Measurements from ENCODE around the gene C2CD4A.

Gene C2CD4A

GRCh38 chr15:62069551-62069950, 2.8 kb downstream of the C2CD4A start:
- Histone ChIP-seq H3F3A (ENCODE audit: low read depth) (no peaks in the 10 kb centered on the region), H3K36me3 (ENCODE audit: insufficient read depth, low read length) (no peaks in the 10 kb centered on the region), H3K9me2 (replicated peaks; ENCODE audit: low read depth, low read length) (no peaks in the 10 kb centered on the region), H3K9ac (ENCODE audit: low read depth, low read length, poor library complexity, severe bottlenecking) (no peak overlapping the region), H3K4me3 (ENCODE audit: low read length, poor library complexity, severe bottlenecking) (no peak overlapping the region), H3K4me2 (ENCODE audit: low read depth, low read length, poor library complexity, severe bottlenecking) (no peak overlapping the region), H4K20me1 (ENCODE audit: insufficient read depth, low read length, poor library complexity, severe bottlenecking) (no peaks in the 10 kb centered on the region), H3K4me1 (ENCODE audit: insufficient read depth, low read length, poor library complexity, severe bottlenecking) (no peaks in the 10 kb centered on the region), H2AFZ (ENCODE audit: low read length) (no peak overlapping the region), H3K9me3 (ENCODE audit: insufficient read depth, low read depth, low read length) (no peaks in the 10 kb centered on the region), H3K27me3 (ENCODE audit: insufficient read depth, low read length, poor library complexity, severe bottlenecking) (no peaks in the 10 kb centered on the region), H3K79me2 (ENCODE audit: insufficient read depth, low read length) (no peaks in the 10 kb centered on the region)
- no peak for TF ChIP-seq CTCF (conservative IDR thresholded peaks at IDR 0.05; ENCODE audit: low read length)
- TF ChIP-seq EZH2phosphoT487 (IDR thresholded peaks at IDR 0.05; ENCODE audit: borderline replicate concordance), result no peak

- no peaks in the 10 kb centered on the region for H3K27me3 ChIP-seq (ENCODE audit: insufficient read depth, low read length, poor library complexity, severe bottlenecking)
- H3K4me1 ChIP-seq (ENCODE audit: insufficient read depth, low read length, poor library complexity, severe bottlenecking), result no peaks in the 10 kb centered on the region
- H3K4me2 ChIP-seq (ENCODE audit: low read depth, low read length, poor library complexity, severe bottlenecking), result no peak overlapping the region
- no peaks in the 10 kb centered on the region for H3K79me2 ChIP-seq (ENCODE audit: insufficient read depth, low read length)
- H3K36me3 ChIP-seq (ENCODE audit: insufficient read depth, low read length), result no peaks in the 10 kb centered on the region
- H3K9me2 ChIP-seq (replicated peaks; ENCODE audit: low read depth, low read length), result no peaks in the 10 kb centered on the region
- no peaks in the 10 kb centered on the region for H3K9me3 ChIP-seq (ENCODE audit: insufficient read depth, low read depth, low read length)
- H3F3A ChIP-seq (ENCODE audit: low read depth), result no peaks in the 10 kb centered on the region
- H2AFZ ChIP-seq (ENCODE audit: low read length), result no peak overlapping the region
- no peaks in the 10 kb centered on the region for H4K20me1 ChIP-seq (ENCODE audit: insufficient read depth, low read length, poor library complexity, severe bottlenecking)
- TF ChIP-seq CTCF (conservative IDR thresholded peaks at IDR 0.05; ENCODE audit: low read length) (peak; percentile 85), EZH2phosphoT487 (IDR thresholded peaks at IDR 0.05; ENCODE audit: borderline replicate concordance) (no peak)
- no peak overlapping the region for H3K9ac ChIP-seq (ENCODE audit: low read depth, low read length, poor library complexity, severe bottlenecking)
- no peak overlapping the region for H3K4me3 ChIP-seq (ENCODE audit: low read length, poor library complexity, severe bottlenecking)
Observed at GRCh38 chr15:62071711-62072308, 5.0 kb downstream of the C2CD4A start.

GRCh38 chr15:62075595-62076277, 9.0 kb downstream of the C2CD4A start:
- Histone ChIP-seq H3K9me2 (replicated peaks; ENCODE audit: low read depth, low read length) (no peaks in the 10 kb centered on the region), H3K36me3 (ENCODE audit: insufficient read depth, low read length) (no peaks in the 10 kb centered on the region), H3F3A (ENCODE audit: low read depth) (no peaks in the 10 kb centered on the region), H3K9me3 (ENCODE audit: insufficient read depth, low read depth, low read length) (no peaks in the 10 kb centered on the region), H3K9ac (ENCODE audit: low read depth, low read length, poor library complexity, severe bottlenecking) (no peak overlapping the region), H3K79me2 (ENCODE audit: insufficient read depth, low read length) (no peaks in the 10 kb centered on the region), H4K20me1 (ENCODE audit: insufficient read depth, low read length, poor library complexity, severe bottlenecking) (no peaks in the 10 kb centered on the region), H3K4me2 (ENCODE audit: low read depth, low read length, poor library complexity, severe bottlenecking) (no peak overlapping the region), H3K27me3 (ENCODE audit: insufficient read depth, low read length, poor library complexity, severe bottlenecking) (no peaks in the 10 kb centered on the region), H2AFZ (ENCODE audit: low read length) (no peak overlapping the region), H3K4me3 (ENCODE audit: low read length, poor library complexity, severe bottlenecking) (no peak overlapping the region), H3K4me1 (ENCODE audit: insufficient read depth, low read length, poor library complexity, severe bottlenecking) (no peaks in the 10 kb centered on the region)
- TF ChIP-seq EZH2phosphoT487 (IDR thresholded peaks at IDR 0.05; ENCODE audit: borderline replicate concordance), result no peak
- no peak for TF ChIP-seq CTCF (conservative IDR thresholded peaks at IDR 0.05; ENCODE audit: low read length)

Measured in Loucy (cell line).